ENCODE data around the gene LMBR1L. TPM values are rescaled to one million over a fixed set of nuclear protein-coding genes. Genes with fewer than 3 reads are reported as not detected.

Gene LMBR1L
- polyA plus RNA-seq, 1 donor, result 50.3 TPM

- DNase-seq, result no peak
Observed at GRCh38 chr12:49111206-49111605, 559 bp upstream of the LMBR1L start.

- DNase-seq, result peak; percentile 42
Observed at GRCh38 chr12:49109641-49110463, 795 bp downstream of the LMBR1L start.

GRCh38 chr12:49108958-49109404, 1.7 kb downstream of the LMBR1L start:
- peak; percentile 39 for DNase-seq

- DNase-seq, result peak; percentile 47
Observed at GRCh38 chr12:49105504-49106084, 5.1 kb downstream of the LMBR1L start.

GRCh38 chr12:49104822-49105221, 5.8 kb downstream of the LMBR1L start:
- no peak for DNase-seq

- DNase-seq, result no peak
Observed at GRCh38 chr12:49100380-49100779, 10.3 kb downstream of the LMBR1L start.

GRCh38 chr12:49098703-49099102, 11.9 kb downstream of the LMBR1L start:
- no peak for DNase-seq

- DNase-seq, result no peak
Observed at GRCh38 chr12:49098035-49098451, 12.6 kb downstream of the LMBR1L start.

GRCh38 chr12:49097381-49097780, 13.3 kb downstream of the LMBR1L start:
- no peak for DNase-seq

GRCh38 chr12:49094975-49095365, 15.7 kb downstream of the LMBR1L start:
- DNase-seq, result no peak

- no peak for DNase-seq
Observed at GRCh38 chr12:49094160-49094974, 16.3 kb downstream of the LMBR1L start, which contains the start of gene DHH. Gene DHH (minus strand): TSS chr12:49094801. CDS start chr12:49094512, 289 bp downstream.

- DNase-seq, result no peak
Observed at GRCh38 chr12:49093792-49094159, 16.9 kb downstream of the LMBR1L start.

GRCh38 chr12:49092816-49093406, 17.7 kb downstream of the LMBR1L start:
- no peak for DNase-seq

- DNase-seq, result no peak
Observed at GRCh38 chr12:49092086-49092815, 18.4 kb downstream of the LMBR1L start.

- no peak for DNase-seq
Observed at GRCh38 chr12:49091836-49092085, 18.9 kb downstream of the LMBR1L start.

GRCh38 chr12:49091056-49091835, 19.4 kb downstream of the LMBR1L start:
- no peak for DNase-seq

GRCh38 chr12:49089821-49090773, 20.6 kb downstream of the LMBR1L start:
- DNase-seq, result no peak

- DNase-seq, result no peak
Observed at GRCh38 chr12:49088932-49089330, 21.7 kb downstream of the LMBR1L start.

GRCh38 chr12:49088150-49088931, 22.3 kb downstream of the LMBR1L start:
- DNase-seq, result peak; percentile 81
